BJ (cell line): ENCODE results near the gene PALS2. TPM values are rescaled to one million over a fixed set of nuclear protein-coding genes. Genes with fewer than 3 reads are reported as not detected.

Experiments used
- CTCF ChIA-PET: fragments of 350-600 bp; formaldehyde crosslinking; extraction: SDS; loops from one replicate; lab custom pipeline; 2021; ENCODE audit warnings: antibody characterized with exemption, inconsistent platforms; lab: Yijun Ruan, JAX
- POLR2A ChIA-PET: fragments of 300-600 bp; sonication (Branson Sonifier 250); formaldehyde crosslinking; extraction: SDS; loops from one replicate; lab custom pipeline; 2021; ENCODE audit warnings: antibody characterized with exemption; lab: Charles Lee
- DNase-seq: peaks from one replicate; pipeline ENCODE4 v3.0.0-alpha.2; 2011; ENCODE audit warnings: low read depth
- H3K27me3 ChIP-seq: 2 replicates; pipeline ENCODE4 v1.6.0; 2011; ENCODE audit warnings: low read length; ENCODE audit not compliant: control insufficient read depth, insufficient read depth
- H3K36me3 ChIP-seq: 2 replicates; pipeline ENCODE4 v1.5.1; 2011; ENCODE audit warnings: low read length; ENCODE audit not compliant: control insufficient read depth, insufficient read depth
- H3K4me3 ChIP-seq: 2 replicates; pipeline ENCODE4 v1.5.1; 2011; ENCODE audit warnings: low read depth, mild to moderate bottlenecking, control low read depth, low read length
- polyA plus RNA-seq: library from polyadenylated mRNA; depleted of rRNA; stranded (reverse); fragments of >200 nt; gene quantifications from 2 replicates; pipeline ENCODE4 v1.2.3, GENCODE V29; 2011
- TF ChIP-seq, protein P1 (sequence below): IDR thresholded peaks from 2 replicates; pipeline ENCODE4 v1.5.1; 2011; ENCODE audit warnings: low read depth, mild to moderate bottlenecking, control low read depth, inconsistent platforms, low read length, moderate library complexity; ENCODE audit not compliant: insufficient read depth

Gene PALS2
- polyA plus RNA-seq, 1 experiment: 2.7 TPM

GRCh38 chr7:24595671-24596418, 22.6 kb downstream of the PALS2 start:
- TF ChIP-seq, protein P1, sequence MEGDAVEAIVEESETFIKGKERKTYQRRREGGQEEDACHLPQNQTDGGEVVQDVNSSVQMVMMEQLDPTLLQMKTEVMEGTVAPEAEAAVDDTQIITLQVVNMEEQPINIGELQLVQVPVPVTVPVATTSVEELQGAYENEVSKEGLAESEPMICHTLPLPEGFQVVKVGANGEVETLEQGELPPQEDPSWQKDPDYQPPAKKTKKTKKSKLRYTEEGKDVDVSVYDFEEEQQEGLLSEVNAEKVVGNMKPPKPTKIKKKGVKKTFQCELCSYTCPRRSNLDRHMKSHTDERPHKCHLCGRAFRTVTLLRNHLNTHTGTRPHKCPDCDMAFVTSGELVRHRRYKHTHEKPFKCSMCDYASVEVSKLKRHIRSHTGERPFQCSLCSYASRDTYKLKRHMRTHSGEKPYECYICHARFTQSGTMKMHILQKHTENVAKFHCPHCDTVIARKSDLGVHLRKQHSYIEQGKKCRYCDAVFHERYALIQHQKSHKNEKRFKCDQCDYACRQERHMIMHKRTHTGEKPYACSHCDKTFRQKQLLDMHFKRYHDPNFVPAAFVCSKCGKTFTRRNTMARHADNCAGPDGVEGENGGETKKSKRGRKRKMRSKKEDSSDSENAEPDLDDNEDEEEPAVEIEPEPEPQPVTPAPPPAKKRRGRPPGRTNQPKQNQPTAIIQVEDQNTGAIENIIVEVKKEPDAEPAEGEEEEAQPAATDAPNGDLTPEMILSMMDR: no peak
- H3K36me3 ChIP-seq: no peaks in the 10 kb centered on the region
- H3K27me3 ChIP-seq: no peaks in the 10 kb centered on the region
- DNase-seq: no peak
- ChIA-PET POLR2A (no interaction called here), CTCF (interaction anchor here (0.6 to 1.0 kb wide), 2 partner anchors 22 to 70 kb away, joined by 3 to 5 read pairs; partner anchors contain the start of gene PALS2)
- no peak overlapping the region for H3K4me3 ChIP-seq

DNA sequence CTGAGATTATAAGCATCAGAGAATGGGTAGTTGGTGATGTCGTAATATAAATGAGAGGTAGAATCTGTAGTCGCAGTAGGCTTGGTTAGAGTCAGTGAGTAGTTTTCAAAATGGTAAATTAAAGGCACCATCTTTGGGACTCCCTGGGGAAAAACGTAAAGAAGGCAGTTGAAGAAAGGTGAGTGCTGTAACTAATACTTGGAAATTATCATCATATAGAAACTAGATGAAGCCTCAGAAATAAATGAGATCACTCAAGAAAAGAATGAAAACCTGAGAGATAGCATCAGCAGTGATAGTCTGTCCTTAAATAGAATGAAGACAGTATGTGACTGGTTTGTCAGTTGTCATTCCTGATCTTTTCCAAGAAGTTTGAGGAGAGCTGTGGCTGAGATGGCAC, 23.8 kb downstream of the PALS2 start:
- TF ChIP-seq, protein P1: no peak
- H3K27me3 ChIP-seq: no peaks in the 10 kb centered on the region
- CTCF ChIA-PET: interaction anchor here (1.0 to 1.7 kb wide), 2 partner anchors 8 to 23 kb away, joined by 3 read pairs; partner anchors contain the start of gene PALS2
- no peak for DNase-seq
- H3K36me3 ChIP-seq: no peaks in the 10 kb centered on the region
- no peak overlapping the region for H3K4me3 ChIP-seq
- POLR2A ChIA-PET: no interaction called here

DNA sequence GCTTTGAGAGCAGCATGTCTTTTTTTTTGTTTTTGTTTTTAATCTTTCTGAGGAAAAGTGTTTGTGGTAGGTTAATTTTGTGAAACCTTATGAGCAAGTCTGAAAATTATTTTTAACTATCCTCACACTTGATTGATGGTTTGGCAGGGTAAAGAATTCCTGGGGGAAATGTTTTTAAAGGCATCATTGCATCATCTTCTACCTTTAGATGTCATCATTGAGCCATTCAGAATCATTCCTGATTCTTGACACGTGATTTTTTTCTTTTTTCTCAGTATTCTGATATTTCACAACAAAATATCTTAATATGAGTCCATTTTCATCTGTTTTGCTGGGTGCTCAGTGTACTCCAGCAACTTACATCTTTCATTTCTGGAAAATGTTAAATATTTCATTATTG, 28.3 kb downstream of the PALS2 start:
- ChIA-PET CTCF (no interaction called here), POLR2A (no interaction called here)
- no peaks in the 10 kb centered on the region for H3K27me3 ChIP-seq
- TF ChIP-seq, protein P1: no peak
- H3K4me3 ChIP-seq: no peak overlapping the region
- no peaks in the 10 kb centered on the region for H3K36me3 ChIP-seq
- DNase-seq: no peak

- CTCF ChIA-PET: interaction anchor here (0.9 kb wide), 1 partner anchor 9 kb away, joined by 3 read pairs; no protein-coding TSS in a partner anchor
- Histone ChIP-seq H3K4me3 (no peak overlapping the region), H3K27me3 (no peaks in the 10 kb centered on the region), H3K36me3 (no peaks in the 10 kb centered on the region)
- DNase-seq: no peak
- TF ChIP-seq, protein P1: no peak
- POLR2A ChIA-PET: interaction anchor here (0.6 kb wide), 1 partner anchor 26 kb away, joined by 6 read pairs; no protein-coding TSS in a partner anchor
Observed at GRCh38 chr7:24602860-24603456, 29.7 kb downstream of the PALS2 start.

DNA sequence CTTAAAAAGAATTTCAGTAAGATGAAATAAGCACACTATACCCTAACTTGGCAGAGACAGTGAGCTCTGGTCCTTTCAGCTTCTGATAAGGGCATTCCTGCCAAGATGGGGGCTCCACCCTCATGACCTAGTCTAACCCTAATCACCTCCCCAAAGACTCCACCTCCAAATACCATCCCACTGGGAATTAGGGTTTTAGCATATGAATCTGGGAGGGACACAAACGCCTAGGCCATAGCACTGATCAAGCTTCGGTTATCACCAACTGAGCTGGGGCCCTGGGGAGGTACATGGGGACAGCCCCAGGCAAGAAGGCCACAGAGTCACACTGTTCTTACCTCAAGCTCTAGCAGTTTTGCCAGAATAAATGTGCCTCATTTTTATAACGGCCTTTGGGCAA, 31.4 kb downstream of the PALS2 start:
- ChIA-PET POLR2A (no interaction called here), CTCF (no interaction called here)
- Histone ChIP-seq H3K36me3 (no peaks in the 10 kb centered on the region), H3K27me3 (no peaks in the 10 kb centered on the region), H3K4me3 (no peak overlapping the region)
- DNase-seq: no peak
- TF ChIP-seq, protein P1: no peak
